ENCODE results near the gene DIPK1C.

The DIPK1C gene

DNA sequence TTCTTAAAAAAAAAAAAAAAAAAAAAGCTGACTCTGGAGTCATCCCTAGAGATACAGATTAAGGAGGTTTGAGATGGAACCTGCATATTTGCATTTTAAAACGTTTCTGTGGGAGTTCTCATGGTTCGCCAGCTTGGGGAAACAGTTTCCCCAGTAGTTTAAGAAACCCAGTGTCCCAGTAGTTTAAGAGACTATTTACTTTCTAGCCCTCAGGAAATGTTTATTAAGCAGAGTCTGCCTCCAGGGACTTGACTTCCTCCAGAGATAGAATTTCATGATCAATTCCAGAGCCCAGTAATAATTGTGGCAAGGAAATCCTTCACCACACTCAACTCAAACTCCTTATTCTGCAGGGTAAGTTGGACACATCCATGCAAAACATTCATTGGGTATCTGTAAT is 39.1 kb downstream of the DIPK1C start:
- no peak for DNase-seq (ENCODE audit: low read depth)

DNA sequence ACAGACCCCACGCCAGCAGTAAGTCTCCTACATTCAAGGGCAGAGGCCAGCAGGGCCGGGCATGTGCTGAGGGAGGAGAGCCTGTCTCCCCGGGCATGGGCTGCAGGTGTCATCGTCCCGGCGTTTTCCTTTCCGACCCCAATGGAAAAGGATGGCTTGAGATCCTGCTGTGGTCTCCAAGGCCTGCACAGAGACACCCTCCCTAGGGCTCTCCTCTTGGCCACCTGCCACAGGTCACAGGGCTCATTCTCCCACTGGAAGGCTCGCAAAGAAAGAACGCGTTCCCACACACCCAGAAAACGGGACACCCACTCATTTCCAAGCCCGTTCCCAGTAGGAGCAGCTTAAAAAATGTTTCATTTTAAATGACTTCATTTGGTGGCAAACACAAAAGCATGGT is 41.0 kb downstream of the DIPK1C start:
- no peak for DNase-seq (ENCODE audit: low read depth)

DNA sequence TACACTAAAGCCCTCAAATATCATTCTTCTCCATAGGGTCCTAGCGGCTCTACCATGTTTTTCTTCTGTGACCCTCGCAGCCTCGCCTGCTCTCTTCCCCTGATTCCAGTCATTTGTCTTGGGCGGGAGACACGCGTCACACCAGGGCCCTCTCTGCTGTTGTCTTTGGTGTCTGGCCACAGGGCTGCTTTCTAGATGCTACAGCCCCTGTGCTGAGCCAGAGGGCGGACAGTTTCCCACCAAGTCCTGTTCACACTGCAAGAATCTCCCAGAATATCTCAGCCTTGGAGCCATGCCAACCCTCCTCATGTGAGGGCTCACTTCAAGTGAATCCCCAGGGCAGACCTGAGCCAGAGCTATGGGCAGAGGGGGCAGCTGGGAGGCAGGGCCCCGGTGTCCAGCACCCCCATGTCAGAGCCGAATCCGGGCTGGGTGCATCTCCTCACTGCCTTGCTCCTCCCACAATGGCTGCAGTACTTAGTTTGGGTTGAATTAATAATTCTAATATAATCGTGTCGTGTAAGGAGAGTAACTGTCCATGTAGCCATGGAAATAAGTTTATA is 42.1 kb downstream of the DIPK1C start:
- DNase-seq (ENCODE audit: low read depth): no peak

DNA sequence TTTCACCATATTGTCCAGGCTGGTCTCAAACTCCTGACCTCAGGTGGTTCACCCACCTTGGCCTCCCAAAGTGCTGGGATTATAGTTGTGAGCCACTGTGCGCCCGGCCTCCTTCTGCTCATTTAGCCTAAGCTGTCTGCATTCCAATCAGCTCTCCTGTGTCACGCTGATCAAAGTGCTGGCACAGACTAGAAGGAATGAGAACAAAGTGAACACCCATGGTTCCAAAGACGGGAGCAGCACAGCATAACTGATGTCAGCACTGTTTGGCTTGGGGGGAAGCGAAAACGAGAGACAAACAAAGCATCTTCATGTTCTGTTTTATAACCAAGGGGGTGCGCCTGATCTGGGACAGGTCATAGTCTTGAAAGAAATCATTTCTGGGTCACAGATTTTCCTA is 43.3 kb downstream of the DIPK1C start:
- DNase-seq (ENCODE audit: low read depth): no peak

DNA sequence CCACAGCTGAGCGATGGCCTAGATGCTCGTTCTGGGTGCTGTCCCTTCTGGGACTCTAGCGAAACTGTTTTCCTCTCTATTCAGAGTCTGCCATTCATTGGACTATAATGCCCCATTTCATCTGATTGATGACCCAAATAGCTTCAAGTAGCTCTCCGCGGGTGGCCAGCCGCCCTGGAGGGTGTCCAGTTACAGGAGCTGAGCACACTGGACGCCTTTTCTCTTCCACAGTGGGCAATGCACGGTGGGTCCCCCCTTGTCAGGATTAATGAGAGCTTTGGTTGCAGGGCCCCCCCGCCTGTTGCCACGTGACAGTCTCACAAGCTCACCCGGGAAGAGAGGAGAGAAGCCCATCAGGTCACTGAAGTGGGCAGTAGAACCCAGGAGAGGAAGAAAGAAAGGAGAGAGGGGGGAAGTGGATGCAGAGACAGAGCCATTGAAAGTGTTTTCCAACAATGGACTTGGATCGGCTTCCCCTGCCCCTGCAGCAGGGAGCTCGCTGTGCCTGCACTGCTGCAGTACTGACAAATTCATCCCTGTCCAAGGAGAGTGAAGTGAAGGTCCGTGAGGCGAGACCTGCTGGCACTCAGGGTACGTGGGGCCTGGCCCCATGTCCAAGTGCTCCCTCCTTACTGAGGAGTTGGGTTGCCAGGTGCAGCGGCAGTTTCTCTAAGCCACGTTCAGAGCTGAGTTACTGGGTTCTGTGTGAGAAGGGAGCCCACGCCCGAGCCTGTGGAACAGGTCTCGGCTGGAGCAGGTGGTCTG is 44.8 kb downstream of the DIPK1C start:
- DNase-seq (ENCODE audit: low read depth): no peak

DNA sequence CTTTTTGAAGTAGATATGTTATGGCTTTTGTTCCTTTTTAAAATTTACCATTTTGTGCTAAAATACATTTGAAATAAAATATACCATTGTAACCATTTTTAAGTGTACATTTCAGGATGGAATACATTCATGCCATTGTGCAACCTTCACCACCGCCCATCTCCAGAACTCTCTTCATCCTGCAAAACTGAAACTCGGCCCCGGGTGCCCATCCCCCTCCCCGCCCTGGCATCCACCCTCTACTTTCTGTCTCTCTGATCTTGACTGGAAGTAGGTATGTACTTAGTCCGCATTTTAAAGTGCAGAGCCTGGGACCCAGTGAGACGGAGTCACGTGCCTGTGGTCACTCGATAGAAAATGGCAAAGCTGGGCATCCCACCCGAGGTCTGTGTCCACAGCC is 45.6 kb downstream of the DIPK1C start:
- DNase-seq (ENCODE audit: low read depth): no peak

DNA sequence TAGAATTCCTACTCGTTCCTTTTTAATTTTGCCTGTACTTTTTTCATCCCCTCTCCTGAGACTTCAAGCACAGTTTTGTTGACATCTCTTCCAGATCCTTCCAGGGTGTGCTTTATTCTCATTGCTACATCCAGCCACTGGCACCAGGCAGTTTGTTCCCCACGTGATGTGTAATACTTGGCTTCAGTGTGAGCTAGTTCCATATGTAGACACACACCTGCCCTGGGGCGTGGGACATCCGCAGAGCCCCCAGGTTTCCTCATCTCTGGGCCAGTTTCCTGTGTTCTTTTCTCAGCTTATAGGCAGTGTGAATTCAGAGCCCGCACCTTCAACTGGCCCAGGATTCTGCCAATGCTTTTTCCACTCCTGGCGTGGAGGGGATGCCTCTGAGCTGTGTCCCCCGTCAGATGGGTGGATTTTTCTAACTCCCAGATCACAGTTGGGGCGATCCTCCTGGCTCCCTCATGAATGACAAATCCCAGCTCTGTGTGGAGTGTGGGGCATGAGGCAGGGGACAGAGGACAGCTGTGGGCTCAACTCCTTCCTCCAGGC is 46.6 kb downstream of the DIPK1C start:
- DNase-seq (ENCODE audit: low read depth): no peak

DNA sequence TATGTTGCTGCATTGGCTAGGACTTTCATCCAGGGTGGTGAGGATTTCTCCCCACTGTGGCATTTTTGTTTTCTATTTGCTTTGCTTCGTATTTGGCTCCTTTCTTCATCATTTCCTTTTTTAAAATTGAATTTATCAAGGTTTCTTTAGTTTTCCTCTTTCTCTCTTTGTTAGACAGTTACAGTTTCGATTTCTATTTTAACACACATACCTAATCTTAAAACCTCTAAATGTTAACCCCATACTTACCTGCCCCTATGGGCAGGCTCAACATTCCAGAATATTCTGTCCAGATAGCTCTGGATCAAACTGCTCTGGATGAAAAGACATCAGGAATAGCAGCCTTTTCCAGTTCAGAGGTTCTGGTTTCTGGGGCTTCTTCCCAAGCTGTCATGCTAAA is 49.2 kb downstream of the DIPK1C start:
- DNase-seq (ENCODE audit: low read depth): no peak

DNA sequence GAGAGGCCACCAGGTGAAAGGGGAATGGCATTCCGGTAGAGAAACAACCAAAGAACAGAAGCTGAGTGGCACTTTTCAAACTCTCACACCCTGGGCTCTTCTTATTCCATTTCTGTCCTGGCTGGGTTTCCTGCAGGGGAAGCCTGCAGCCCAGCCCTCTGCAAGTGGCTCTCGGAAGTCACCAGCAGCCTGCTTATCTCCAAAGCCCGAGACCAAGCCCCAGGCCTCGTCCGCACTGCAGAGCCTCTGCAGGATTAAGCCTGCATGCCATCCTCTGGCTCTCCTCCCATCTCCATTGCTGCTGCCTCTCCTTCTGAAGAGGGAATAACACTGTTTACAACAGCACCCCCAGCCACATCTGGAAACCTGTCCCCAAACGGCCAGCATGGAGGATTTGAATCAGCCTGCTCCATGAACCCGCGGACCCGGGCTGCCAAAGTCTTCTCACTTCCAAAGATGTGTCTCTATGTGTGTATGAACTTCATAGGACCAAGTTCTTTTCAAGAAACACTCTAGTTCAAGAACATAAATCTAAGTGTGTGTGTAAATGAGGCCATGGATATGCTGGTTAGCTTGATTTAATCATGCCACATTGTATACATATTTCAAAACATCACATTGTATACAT is 54.2 kb downstream of the DIPK1C start:
- DNase-seq (ENCODE audit: low read depth): no peak

DNA sequence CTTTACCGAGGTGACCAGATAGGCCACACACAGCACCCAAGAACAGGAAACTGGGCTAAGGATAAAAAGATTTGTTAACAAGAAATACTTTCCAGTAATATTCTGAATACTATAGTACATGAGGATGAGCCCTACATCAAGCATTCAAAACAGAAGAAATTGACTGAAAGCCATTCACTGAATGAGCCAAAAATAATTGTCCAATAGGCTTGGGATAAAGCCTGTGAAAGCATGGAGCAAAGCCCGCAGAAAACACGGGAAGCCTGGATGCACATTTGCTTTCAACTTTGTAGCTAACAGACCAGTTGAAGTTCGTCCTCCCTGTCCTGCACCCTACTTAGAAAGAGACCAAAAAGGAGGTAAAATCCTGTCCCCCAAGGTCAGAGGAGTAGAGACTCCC is 56.3 kb downstream of the DIPK1C start:
- DNase-seq (ENCODE audit: low read depth): no peak

DNA sequence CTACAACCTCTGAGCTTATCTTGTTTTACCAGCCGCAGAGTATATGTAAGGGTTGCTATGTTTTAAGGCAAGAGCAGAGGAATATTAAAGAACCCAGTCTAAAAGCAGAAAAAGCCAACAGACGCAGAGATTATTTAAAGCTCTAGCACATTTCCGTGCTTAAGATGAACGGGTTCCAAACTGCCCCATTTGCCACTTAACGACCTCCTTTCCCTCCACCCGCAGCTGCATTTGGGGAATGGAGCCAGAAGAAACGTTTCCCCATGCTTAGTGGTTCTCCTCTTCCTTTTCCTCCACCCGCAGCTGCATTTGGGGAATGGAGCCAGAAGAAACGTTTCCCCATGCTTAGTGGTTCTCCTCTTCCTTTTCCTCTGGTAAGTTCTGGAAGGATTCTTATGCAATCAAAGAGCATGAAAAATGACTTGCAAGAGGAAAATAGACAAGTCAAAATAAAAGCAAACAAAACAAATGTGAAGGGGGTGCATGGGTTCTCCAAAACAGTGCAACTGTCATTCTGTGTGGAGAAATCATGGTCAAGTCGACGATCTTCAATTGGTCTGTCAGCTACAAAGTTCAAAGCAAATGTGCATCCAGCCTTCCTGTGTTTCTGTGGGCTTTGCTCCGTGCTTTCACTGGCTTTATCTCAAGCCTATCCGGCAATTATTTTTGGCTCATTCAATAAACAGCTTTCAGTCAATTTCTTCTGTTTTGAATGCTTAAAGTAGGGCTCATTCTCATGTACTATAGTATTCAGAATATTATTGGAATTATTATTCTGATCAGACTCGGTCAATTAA is 57.8 kb downstream of the DIPK1C start:
- DNase-seq (ENCODE audit: low read depth): no peak

DNA sequence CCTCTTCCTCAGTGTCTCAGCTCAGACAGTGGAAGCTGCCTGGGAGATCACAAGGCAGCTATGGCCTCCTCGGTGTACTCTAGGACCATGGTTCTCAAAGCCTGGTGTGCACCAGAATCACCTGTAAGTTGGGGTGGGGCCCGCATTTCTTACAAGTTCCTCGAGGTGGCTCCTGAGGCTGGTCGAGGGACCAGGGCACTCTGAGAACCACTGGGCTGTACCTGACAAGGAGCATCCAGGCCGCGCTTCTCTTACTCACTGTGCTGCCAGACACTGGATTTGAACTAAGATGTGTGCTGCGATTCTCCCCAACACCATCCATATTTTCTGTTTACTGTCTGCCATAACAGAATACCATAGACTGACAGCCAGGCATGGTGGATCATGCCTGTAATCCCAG is 59.5 kb downstream of the DIPK1C start:
- no peak for DNase-seq (ENCODE audit: low read depth)

DNA sequence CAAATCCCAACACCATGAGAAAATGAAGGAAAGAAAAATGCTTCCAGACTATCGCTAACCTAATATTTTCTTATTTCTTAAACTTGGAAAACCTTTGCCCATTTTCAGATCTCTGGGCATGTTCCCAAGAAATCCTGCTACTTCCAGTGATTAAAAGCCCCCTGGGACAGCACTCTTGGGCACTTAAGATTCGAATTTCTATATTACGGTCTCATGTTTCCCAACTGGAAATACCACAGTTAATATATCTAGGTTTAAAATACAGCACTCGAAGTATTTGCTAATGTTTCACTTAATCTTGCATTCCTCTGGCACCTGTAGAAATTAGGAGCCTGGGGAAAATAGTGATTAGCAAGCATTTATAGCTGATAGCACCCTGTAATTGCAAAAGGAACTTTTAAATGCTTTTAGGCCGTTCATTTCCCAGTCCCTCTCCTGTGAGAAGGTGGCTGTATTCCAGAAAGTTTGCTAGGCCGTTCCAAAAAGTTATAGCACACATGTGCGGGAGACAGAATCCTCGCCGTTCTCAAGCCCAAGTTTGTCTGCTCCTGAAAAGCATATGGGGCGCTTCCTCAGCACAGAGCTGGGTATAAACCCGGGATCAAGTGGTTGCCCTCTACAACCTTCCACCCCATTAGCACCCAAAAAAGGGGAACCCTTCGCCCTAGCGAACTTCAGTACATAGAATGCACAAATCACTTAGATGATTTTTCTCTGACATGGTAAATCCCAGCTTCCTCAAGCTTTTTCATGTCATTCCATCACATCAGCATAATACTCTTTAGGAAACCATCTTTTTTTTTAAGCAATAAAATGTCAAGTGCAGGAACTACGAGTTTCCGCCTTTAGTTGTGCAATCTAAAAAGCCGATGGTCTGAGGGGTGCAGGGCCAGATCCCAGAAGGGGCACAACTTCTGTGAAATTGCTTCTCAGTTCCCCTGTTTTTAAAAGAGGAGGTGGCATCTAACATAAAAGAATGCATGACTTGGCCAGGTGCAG is 60.6 kb downstream of the DIPK1C start:
- no peak for DNase-seq (ENCODE audit: low read depth)

DNA sequence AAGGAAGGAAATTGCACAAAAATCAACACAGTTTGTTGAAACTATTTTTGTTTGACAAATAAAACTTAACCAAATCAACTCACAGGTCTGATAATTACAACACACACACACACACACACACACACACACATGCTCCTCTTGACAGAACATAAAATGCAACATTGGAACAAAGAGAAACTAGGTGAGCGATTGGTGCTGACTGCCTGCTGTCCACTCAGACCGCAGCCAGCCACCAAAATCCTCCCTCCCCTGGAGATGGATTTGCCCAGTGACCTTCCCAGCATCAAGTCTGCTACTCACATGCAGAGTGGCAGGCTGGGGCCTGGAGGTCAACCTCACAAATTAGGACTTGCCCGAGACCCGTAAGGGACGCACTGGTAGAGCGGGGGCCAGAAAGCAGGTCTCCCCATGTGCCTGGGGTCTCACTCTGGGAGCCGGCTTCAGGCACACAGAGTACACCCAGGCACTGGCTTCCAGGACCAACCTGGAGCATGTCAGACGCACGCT is 61.4 kb downstream of the DIPK1C start:
- no peak for DNase-seq (ENCODE audit: low read depth)

DNA sequence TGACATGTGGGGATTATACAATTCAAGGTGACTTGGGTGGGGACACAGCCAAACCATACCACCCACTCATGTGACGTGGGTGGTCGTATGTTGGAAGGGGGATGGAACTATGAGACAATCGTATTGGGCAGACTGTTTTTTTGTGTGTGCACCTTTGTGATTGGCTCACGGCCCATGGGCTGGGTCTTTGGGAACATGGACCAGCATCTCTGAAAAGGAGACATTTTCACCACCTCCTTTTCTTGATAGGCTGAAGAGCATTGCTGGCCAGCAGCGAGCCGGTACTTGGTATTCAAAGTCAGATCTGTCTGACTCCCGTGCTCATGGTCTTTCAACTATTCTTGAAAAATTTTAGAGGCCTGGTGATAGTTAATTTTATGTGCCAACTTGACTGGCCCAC is 62.1 kb downstream of the DIPK1C start:
- no peak for DNase-seq (ENCODE audit: low read depth)

DNA sequence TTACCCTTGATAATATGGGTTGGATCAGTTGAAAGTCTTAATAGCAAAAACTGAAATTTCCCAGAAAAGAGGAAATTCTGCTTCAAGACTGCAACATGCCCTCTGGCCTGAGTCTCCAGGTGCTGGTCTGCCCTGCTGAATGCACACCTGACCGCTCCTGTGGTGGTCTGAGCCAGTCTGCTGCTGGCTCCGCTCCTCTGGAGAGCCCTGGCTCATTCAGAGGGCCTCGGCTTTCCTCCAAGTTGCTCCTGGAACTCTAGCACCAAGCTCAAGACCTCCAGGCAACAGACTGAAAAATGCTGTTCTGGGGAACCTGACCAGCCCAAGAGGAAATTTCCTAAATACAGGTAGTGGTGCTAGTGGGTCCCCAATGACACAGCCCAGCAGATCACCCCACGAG is 64.8 kb downstream of the DIPK1C start:
- DNase-seq (ENCODE audit: low read depth): no peak

DNA sequence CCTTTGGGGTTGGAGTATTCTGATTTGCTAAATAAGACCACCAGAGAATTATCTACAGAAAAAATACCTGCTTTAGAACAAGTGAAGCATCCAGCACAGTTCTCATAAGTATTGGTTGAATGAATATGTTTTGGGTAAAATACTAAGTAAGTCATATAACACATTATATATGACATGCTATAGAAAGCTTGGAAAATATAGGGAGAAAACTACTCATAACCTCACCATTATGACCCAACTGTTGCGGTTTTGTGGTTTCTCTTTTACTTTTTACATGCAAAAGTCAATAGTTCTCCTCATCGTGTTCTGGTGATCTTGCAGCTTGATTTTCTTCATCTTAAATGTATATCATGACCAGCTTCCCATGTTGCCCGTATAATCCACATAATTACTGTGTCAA is 66.2 kb downstream of the DIPK1C start:
- no peak for DNase-seq (ENCODE audit: low read depth)

DNA sequence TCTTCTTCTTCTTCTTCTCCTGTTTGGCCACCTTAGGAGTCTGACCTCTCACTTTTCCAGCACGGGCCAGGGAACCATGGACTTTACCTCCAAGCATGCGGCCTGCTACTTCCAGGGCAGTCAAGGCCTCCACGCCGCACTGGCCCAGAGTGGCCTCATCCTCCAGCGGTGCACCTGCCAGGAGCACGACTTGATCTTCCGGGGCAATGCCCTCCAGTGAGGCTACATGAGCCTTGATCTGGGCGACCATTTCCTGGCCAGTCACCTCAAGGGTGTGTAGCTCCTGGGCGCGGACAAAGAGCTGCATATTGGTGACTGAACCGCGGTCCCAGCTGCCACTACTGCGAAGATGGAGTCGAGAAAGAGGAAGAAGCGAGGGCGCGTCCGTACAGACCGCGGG is 67.1 kb downstream of the DIPK1C start:
- no peak for DNase-seq (ENCODE audit: low read depth)

DNA sequence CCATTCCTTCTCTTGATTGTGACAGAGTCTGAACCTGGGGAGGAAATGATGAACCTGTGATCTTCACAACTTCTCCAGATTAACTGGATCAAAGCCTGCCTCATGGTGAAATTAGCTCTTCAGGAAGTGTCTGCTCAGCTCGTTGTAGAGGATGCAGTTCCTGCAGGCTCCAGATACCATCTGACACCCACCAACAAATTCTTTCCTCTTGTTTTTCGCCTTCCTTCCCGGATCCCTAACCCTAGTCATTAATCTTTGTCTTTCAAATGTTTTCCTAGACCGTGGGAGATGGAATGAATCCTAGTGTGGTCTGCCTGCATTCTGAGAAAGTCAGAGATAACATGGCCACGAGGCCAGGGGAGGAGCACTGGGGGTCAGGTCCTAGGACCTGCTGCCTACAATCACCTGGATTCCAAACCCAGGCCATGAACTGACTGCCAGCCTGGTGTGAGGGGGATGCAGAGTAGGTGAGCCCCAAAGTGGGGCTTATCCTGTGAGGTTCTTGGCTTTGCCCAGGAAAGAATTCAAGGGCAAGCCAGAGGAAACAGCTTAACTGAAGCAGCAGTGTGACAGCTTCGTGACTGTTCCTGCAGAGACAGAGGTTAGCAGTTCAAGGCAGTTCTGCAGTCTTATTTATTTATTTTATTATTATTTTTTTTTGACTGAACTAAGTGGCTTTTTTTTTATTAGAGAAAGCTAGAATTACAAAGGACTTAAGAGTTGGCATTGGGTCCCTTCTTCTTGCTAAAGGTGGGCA is 67.8 kb downstream of the DIPK1C start:
- no peak for DNase-seq (ENCODE audit: low read depth)

DNA sequence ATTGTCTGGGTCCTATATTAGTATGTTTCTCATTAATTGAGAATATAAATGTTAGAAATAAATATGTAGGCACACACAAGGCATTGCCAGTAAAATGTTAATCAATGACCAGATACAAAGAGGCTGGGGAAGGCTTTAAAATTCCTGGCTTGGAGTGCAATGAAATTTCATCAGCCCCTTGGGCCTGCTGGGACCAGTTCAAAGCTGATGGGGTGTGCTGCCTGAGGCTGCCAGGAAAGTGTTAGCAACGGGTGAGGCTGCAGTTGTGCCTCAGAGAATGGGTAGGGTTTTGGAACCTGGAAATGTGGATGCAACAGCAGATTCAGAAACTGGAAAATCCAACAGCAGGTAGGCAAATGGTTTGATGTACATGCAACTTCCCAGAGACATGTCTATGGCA is 68.9 kb downstream of the DIPK1C start:
- DNase-seq (ENCODE audit: low read depth): no peak
